K562 (cell line): ENCODE results near the gene HES5.

ENCODE experiments used
- CBX5 ChIP-seq: IDR thresholded peaks from 2 replicates; pipeline ENCODE4 v1.6.1; 2014; ENCODE audit warnings: low read depth, borderline replicate concordance
- ESRRA ChIP-seq: fragments of 450-650 bp; IDR thresholded peaks from 2 replicates; pipeline ENCODE4 v1.6.1; 2014; ENCODE audit warnings: low read depth, mild to moderate bottlenecking, moderate library complexity, borderline replicate concordance
- FOXK1 ChIP-seq: sonication (generic); formaldehyde crosslinking; IDR thresholded peaks from 2 replicates; pipeline ENCODE4 v1.8.0; 2022; ENCODE audit warnings: missing genetic modification reagents, mild to moderate bottlenecking, borderline replicate concordance
- NFIC ChIP-seq: fragments of 450-650 bp; IDR thresholded peaks from 2 replicates; pipeline ENCODE4 v1.6.1; 2017; ENCODE audit warnings: mild to moderate bottlenecking, inconsistent platforms
- RFX5 ChIP-seq: IDR thresholded peaks from 2 replicates; pipeline ENCODE4 v1.6.1; 2011; ENCODE audit warnings: low read depth, mild to moderate bottlenecking, improper control_type of control experiment, low read length
- TAF1 ChIP-seq: IDR thresholded peaks from 2 replicates; pipeline ENCODE4 v1.6.1; 2011; ENCODE audit warnings: mild to moderate bottlenecking, low read length, moderate library complexity; ENCODE audit not compliant: insufficient read depth, control insufficient read depth, severe bottlenecking; ENCODE audit errors: extremely low read depth

GRCh38 chr1:2571348-2571747 is 41.3 kb upstream of the HES5 start:
- no peak for TF ChIP-seq CBX5
- TF ChIP-seq FOXK1 (CRISPR knock-in tag), result no peak
- TF ChIP-seq ESRRA, result no peak
- no peak for TF ChIP-seq NFIC
- TF ChIP-seq TAF1, result no peak
- TF ChIP-seq RFX5, result no peak
